Measurements from ENCODE around the gene UBL4B. TPM values are rescaled to one million over a fixed set of nuclear protein-coding genes. Genes with fewer than 3 reads are reported as not detected.
"Not testable (repeated sequence)": the region's sequence is repeated elsewhere in the genome, so short reads cannot be mapped to it uniquely, and the experiment has no call there.

The UBL4B gene
- total and polyA plus RNA-seq, 11 donors, result 0.11 TPM; not detected in 10

GRCh38 chr1:110076789-110077500 is 35.3 kb upstream of the UBL4B start:
- 82 to 85% (median 84%) methylated on average over 3 of the region's 3 CpGs for WGBS, 4 donors
- H3K36me3 ChIP-seq, result no peaks in the 10 kb centered on the region
- no peak overlapping the region for H3K27ac ChIP-seq
- peaks cover 2 to 52% (median 19%) of the 10 kb centered on the region in 9 donors for H3K27me3 ChIP-seq
- peaks cover 0 to 6% (median 0%) of the 10 kb centered on the region in 12 donors for H3K4me1 ChIP-seq
- intact Hi-C loops (cut with DNase I), result loop anchor here in 1 of 10 donors (5.0 kb wide), 1 partner anchor 35 kb away; the partner anchor contains the start of gene UBL4B
- TF ChIP-seq POLR2A (IDR thresholded peaks at IDR 0.05) (no peak), CTCF (IDR thresholded peaks at IDR 0.05) (no peak)
- H3K4me3 ChIP-seq, result no peak overlapping the region
- H3K9me3 ChIP-seq, result no peaks in the 10 kb centered on the region
- no peak for ATAC-seq
- no peak for DNase-seq

GRCh38 chr1:110079995-110080394 is 32.2 kb upstream of the UBL4B start:
- not testable (repeated sequence) for H3K36me3 ChIP-seq, H3K9me3 ChIP-seq, ATAC-seq, H3K4me3 ChIP-seq, H3K27ac ChIP-seq, DNase-seq
- WGBS, 4 donors, result 93 to 98% (median 97%) methylated on average over 2 of the region's 2 CpGs
- peaks cover 3 to 21% (median 11%) of the 10 kb centered on the region in 12 donors for H3K4me1 ChIP-seq
- H3K27me3 ChIP-seq, result peaks cover 0 to 58% (median 20%) of the 10 kb centered on the region in 9 donors
- intact Hi-C loops (cut with DNase I), result loop anchor here in 1 of 10 donors (5.0 kb wide), 1 partner anchor 32 kb away; the partner anchor contains the start of gene UBL4B

- Histone ChIP-seq H3K36me3 (no peaks in the 10 kb centered on the region), H3K9me3 (no peaks in the 10 kb centered on the region), H3K27ac (no peak overlapping the region), H3K4me3 (no peak overlapping the region), H3K4me1 (peaks cover 3 to 22% (median 11%) of the 10 kb centered on the region in 12 donors), H3K27me3 (peaks cover 0 to 56% (median 20%) of the 10 kb centered on the region in 9 donors)
- ATAC-seq (no peak), DNase-seq (no peak)
- TF ChIP-seq CTCF (IDR thresholded peaks at IDR 0.05) (no peak), POLR2A (IDR thresholded peaks at IDR 0.05) (no peak)
- intact Hi-C loops (cut with DNase I), result no loop called here
- 89 to 94% (median 91%) methylated on average over 5 of the region's 5 CpGs for WGBS, 4 donors
These were observed 31.2 kb upstream of the UBL4B start for GRCh38 chr1:110081061-110081460.

GRCh38 chr1:110082477-110082876 is 29.8 kb upstream of the UBL4B start:
- TF ChIP-seq POLR2A (IDR thresholded peaks at IDR 0.05) (no peak), CTCF (IDR thresholded peaks at IDR 0.05) (no peak)

More at GRCh38 chr1:110082477-110082876, 29.8 kb upstream of the UBL4B start:
- Histone ChIP-seq H3K36me3 (no peaks in the 10 kb centered on the region), H3K4me1 (peaks cover 3 to 22% (median 11%) of the 10 kb centered on the region in 12 donors), H3K4me3 (no peak overlapping the region), H3K27ac (no peak overlapping the region), H3K27me3 (peaks cover 0 to 49% (median 19%) of the 10 kb centered on the region in 9 donors), H3K9me3 (no peaks in the 10 kb centered on the region)
- intact Hi-C loops (cut with DNase I), result no loop called here
- ATAC-seq, result no peak
- no peak for DNase-seq
- 88 to 91% (median 90%) methylated on average over 5 of the region's 5 CpGs for WGBS, 4 donors

Data from heart left ventricle (tissue), 16 donors.